ENCODE data around the gene TNS4.

The TNS4 gene

GRCh38 chr17:40460968-40461731 is 40.3 kb downstream of the TNS4 start:
- no peak overlapping the region for H3K27ac ChIP-seq
- TF ChIP-seq CTCF (conservative IDR thresholded peaks at IDR 0.05) (no peak), ZFX (IDR thresholded peaks at IDR 0.05) (no peak)

GRCh38 chr17:40460604-40460967 is 40.8 kb downstream of the TNS4 start:
- TF ChIP-seq CTCF (conservative IDR thresholded peaks at IDR 0.05), result no peak
- no peak for TF ChIP-seq ZFX (IDR thresholded peaks at IDR 0.05)
- H3K27ac ChIP-seq, result no peak overlapping the region

GRCh38 chr17:40459636-40460603 is 41.5 kb downstream of the TNS4 start:
- no peak overlapping the region for H3K27ac ChIP-seq
- TF ChIP-seq ZFX (IDR thresholded peaks at IDR 0.05) (no peak), CTCF (conservative IDR thresholded peaks at IDR 0.05) (no peak)

- no peak for TF ChIP-seq ZFX (IDR thresholded peaks at IDR 0.05)
- no peak for TF ChIP-seq CTCF (conservative IDR thresholded peaks at IDR 0.05)
- H3K27ac ChIP-seq, result no peak overlapping the region
These were observed 42.5 kb downstream of the TNS4 start for GRCh38 chr17:40458851-40459482.

- H3K27ac ChIP-seq, result no peak overlapping the region
- TF ChIP-seq ZFX (IDR thresholded peaks at IDR 0.05) (no peak), CTCF (conservative IDR thresholded peaks at IDR 0.05) (no peak)
These were observed 43.2 kb downstream of the TNS4 start for GRCh38 chr17:40457964-40458791.

- no peak overlapping the region for H3K27ac ChIP-seq
- TF ChIP-seq ZFX (IDR thresholded peaks at IDR 0.05) (no peak), CTCF (conservative IDR thresholded peaks at IDR 0.05) (no peak)
These were observed 44.1 kb downstream of the TNS4 start for GRCh38 chr17:40457369-40457768.
